ENCODE results near the gene TECR. TPM values are rescaled to one million over a fixed set of nuclear protein-coding genes. Genes with fewer than 3 reads are reported as not detected.

The TECR gene
- total RNA-seq, 3 donors from 2014 or later (not counting 1 experiment from before 2014, with no cell fraction given): 123 to 158 (median 131) TPM

DNA sequence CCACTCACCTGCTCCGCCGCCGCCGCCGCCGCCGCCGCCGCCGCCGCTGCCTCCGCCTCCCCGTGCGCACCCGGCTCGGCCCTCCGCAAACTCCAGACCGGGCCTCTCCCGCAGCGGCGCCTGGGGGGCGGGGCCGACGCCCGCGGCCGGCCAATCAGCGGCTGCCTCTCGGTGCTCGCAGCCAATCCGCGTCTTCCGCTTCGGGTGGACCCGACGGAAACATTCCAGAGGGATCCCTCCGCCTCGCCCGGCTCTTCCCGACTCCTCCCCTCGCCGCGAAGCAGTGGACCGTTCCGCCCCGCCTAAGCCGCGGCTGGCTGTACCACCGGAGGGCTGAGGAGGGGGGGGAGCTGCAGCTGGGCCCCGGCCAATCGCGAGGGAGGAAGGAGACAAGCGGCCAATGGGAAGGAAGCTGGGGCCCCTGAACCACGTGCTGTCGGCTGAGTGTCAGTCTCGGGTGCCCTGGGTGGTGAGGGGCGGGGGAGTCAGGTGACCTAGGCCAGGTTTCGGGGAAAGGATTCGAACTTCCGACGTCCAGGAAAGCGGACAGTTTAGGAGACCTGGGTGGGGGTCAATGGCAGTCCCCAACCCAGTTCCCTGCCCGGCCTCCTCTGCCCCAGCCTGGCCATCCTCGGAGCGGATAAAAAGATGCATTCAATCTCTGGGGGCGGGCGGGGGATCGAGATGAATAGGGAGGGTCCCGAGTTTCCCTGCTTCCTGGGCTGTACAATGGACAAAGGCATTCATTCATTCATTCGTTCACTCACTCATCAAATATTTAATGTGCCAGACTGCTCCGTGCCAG, 33.2 kb upstream of the TECR start, which contains the start of gene GIPC1:
TSS of gene GIPC1 (minus strand) at position 99 of the 805 bp plus-strand sequence. CDS start 13,151 bp downstream, outside the sequence.
- Mint-ChIP-seq H3K27me3 (ENCODE audit: low read depth in 2 of 2) (no peaks in the 10 kb centered on the region), H3K4me1 (peaks cover 15 to 35% of the 10 kb centered on the region in 2 donors), H3K4me3 (peak within 1 kb of the TSS; percentile 80), H3K9me3 (no peaks in the 10 kb centered on the region), H3K27ac (peak within 1 kb of the TSS; percentile 26 to 78), H3K36me3 (no peaks in the 10 kb centered on the region)
- no peaks in the 10 kb centered on the region for H3K27me3 ChIP-seq (ENCODE audit: control insufficient read depth, insufficient read depth, low read length)
- peak within 1 kb of the TSS; percentile 76 for H3K27ac ChIP-seq (ENCODE audit: low read length)
- peak; percentile 87 to 88 (median 88) for ATAC-seq
- no peaks in the 10 kb centered on the region for H3K36me3 ChIP-seq (ENCODE audit: control insufficient read depth, insufficient read depth, low read length)
- 7% methylated on average over 71 of the region's 71 CpGs for WGBS (ENCODE audit: insufficient coverage)
- peaks cover 24% of the 10 kb centered on the region for H3K4me1 ChIP-seq (ENCODE audit: control insufficient read depth, insufficient read depth, low read length)
- no peaks in the 10 kb centered on the region for H3K9me3 ChIP-seq (ENCODE audit: control insufficient read depth, insufficient read depth, low read length)
- intact Hi-C loops (cut with micrococcal nuclease): no loop called here
- DNase-seq: peak; percentile 82 to 89
- TF ChIP-seq, protein P1, sequence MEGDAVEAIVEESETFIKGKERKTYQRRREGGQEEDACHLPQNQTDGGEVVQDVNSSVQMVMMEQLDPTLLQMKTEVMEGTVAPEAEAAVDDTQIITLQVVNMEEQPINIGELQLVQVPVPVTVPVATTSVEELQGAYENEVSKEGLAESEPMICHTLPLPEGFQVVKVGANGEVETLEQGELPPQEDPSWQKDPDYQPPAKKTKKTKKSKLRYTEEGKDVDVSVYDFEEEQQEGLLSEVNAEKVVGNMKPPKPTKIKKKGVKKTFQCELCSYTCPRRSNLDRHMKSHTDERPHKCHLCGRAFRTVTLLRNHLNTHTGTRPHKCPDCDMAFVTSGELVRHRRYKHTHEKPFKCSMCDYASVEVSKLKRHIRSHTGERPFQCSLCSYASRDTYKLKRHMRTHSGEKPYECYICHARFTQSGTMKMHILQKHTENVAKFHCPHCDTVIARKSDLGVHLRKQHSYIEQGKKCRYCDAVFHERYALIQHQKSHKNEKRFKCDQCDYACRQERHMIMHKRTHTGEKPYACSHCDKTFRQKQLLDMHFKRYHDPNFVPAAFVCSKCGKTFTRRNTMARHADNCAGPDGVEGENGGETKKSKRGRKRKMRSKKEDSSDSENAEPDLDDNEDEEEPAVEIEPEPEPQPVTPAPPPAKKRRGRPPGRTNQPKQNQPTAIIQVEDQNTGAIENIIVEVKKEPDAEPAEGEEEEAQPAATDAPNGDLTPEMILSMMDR (IDR thresholded peaks at IDR 0.05): no peak
- H3K4me3 ChIP-seq (ENCODE audit: low read length): peak within 1 kb of the TSS; percentile 86

DNA sequence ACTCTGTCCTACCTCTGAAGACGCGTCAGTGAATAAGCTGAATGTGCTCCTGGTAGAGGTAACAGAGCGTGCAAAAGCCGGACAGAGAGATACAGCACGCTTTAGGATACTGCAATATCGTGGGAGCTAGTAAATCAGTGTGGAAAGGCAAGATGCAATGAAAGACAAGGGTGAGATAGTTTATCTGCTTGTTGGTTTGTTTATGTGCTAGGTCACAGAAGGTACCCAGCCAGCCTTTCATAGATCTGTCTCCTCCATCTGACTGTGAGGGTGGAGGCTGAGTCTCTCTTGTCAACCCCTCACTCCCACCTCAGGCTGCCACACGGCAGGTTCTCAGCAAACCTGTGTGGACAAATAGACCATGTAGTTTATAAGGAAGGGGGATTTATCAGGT, 32.6 kb upstream of the TECR start:
- H3K27ac Mint-ChIP-seq: peak overlapping the region; percentile 26 to 78
- TF ChIP-seq, protein P1 (IDR thresholded peaks at IDR 0.05): no peak
- H3K4me3 Mint-ChIP-seq: peak overlapping the region; percentile 80
- no peaks in the 10 kb centered on the region for H3K27me3 ChIP-seq (ENCODE audit: control insufficient read depth, insufficient read depth, low read length)
- H3K27ac ChIP-seq (ENCODE audit: low read length): no peak overlapping the region
- H3K4me1 Mint-ChIP-seq: peaks cover 15 to 35% of the 10 kb centered on the region in 2 donors
- no peak for DNase-seq
- H3K4me3 ChIP-seq (ENCODE audit: low read length): no peak overlapping the region
- no peaks in the 10 kb centered on the region for H3K9me3 ChIP-seq (ENCODE audit: control insufficient read depth, insufficient read depth, low read length)
- no peaks in the 10 kb centered on the region for H3K36me3 Mint-ChIP-seq
- intact Hi-C loops (cut with micrococcal nuclease): no loop called here
- no peaks in the 10 kb centered on the region for H3K9me3 Mint-ChIP-seq
- WGBS (ENCODE audit: insufficient coverage): 87% methylated on average over 6 of the region's 7 CpGs
- H3K36me3 ChIP-seq (ENCODE audit: control insufficient read depth, insufficient read depth, low read length): no peaks in the 10 kb centered on the region
- ATAC-seq: no peak
- H3K4me1 ChIP-seq (ENCODE audit: control insufficient read depth, insufficient read depth, low read length): peaks cover 24% of the 10 kb centered on the region
- H3K27me3 Mint-ChIP-seq (ENCODE audit: low read depth in 2 of 2): no peaks in the 10 kb centered on the region

DNA sequence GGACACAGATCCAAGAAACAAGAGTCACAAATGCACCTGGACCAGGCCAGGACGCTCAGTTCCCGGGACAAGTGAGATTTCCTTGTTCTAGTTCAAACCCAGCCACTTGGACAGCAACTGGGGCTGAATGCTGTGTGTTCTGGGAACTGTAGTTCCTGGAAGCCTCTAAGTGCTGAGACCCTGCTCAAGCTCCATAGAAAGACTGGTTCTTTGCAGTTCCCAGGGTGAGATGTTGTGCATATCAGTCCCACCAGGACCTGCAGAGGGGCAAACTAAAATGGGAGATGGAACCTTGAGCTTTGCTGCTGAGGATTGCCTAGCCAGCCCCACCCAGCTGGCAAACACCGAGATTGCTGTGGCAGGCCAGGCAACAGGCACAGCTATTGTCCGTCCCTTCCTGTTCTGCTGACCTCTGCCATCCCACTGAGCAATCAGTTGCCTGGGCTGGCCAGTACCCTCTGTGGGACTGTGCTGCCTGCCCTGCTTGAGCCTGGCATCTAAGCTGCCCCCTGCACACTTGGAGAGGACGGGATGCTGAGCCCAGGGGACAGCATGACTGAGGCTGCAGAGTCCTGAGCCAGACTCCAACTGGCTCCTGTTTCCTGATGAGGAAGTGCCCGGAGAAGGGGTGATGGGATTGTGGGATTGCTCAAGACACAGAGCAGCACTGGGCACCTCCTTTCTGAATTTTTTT, 32.0 kb upstream of the TECR start:
- TF ChIP-seq, protein P1 (IDR thresholded peaks at IDR 0.05): no peak
- Histone ChIP-seq H3K4me1 (ENCODE audit: control insufficient read depth, insufficient read depth, low read length) (peaks cover 24% of the 10 kb centered on the region), H3K4me3 (ENCODE audit: low read length) (no peak overlapping the region), H3K27ac (ENCODE audit: low read length) (no peak overlapping the region), H3K27me3 (ENCODE audit: control insufficient read depth, insufficient read depth, low read length) (no peaks in the 10 kb centered on the region), H3K36me3 (ENCODE audit: control insufficient read depth, insufficient read depth, low read length) (no peaks in the 10 kb centered on the region), H3K9me3 (ENCODE audit: control insufficient read depth, insufficient read depth, low read length) (no peaks in the 10 kb centered on the region)
- 94% methylated on average over 6 of the region's 6 CpGs for WGBS (ENCODE audit: insufficient coverage)
- no peaks in the 10 kb centered on the region for H3K27me3 Mint-ChIP-seq (ENCODE audit: low read depth in 2 of 2)
- DNase-seq (no peak), ATAC-seq (no peak)
- intact Hi-C loops (cut with micrococcal nuclease): no loop called here
- peaks cover 15 to 35% of the 10 kb centered on the region in 2 donors for H3K4me1 Mint-ChIP-seq
- H3K36me3 Mint-ChIP-seq: no peaks in the 10 kb centered on the region
- H3K4me3 Mint-ChIP-seq: peak overlapping the region; percentile 80
- H3K9me3 Mint-ChIP-seq: no peaks in the 10 kb centered on the region
- H3K27ac Mint-ChIP-seq: peak overlapping the region in 1 of 2 donors; percentile 26

Measured in natural killer cell (primary cell).